H1 (cell line): Measurements from ENCODE around the gene PARD3. TPM values are rescaled to one million over a fixed set of nuclear protein-coding genes. Genes with fewer than 3 reads are reported as not detected.

Experiments used
- CTCF ChIA-PET: fragments of 300-600 bp; sonication (Branson Sonifier 250); formaldehyde crosslinking; loops from one replicate; lab custom pipeline; 2021; ENCODE audit not compliant: partially characterized antibody; lab: Charles Lee
- POLR2A ChIA-PET: fragments of 300-600 bp; sonication (Branson Sonifier 250); formaldehyde crosslinking; loops from one replicate; lab custom pipeline; 2021; ENCODE audit warnings: inconsistent platforms; ENCODE audit not compliant: partially characterized antibody; lab: Charles Lee
- DNase-seq, 2 experiments: peaks; one replicate each; pipeline versions ENCODE4 v3.0.0 to v3.0.0-alpha.2; 2010 to 2022; ENCODE audit warnings: low spot score in 2 of 2, low read depth in 1 of 2, mixed read lengths in 1 of 2
- FAIRE-seq: peaks from 2 replicates; lab custom pipeline; 2011; peaks lifted over from hg19 to GRCh38; lab: Jason Lieb, UNC
- H2AFZ ChIP-seq: 2 replicates; pipeline ENCODE4 v1.8.1; 2012; ENCODE audit warnings: low read length, inconsistent platforms
- H2AK5ac ChIP-seq: 2 replicates; pipeline ENCODE4 v1.6.1; 2013; ENCODE audit warnings: low read depth, low read length
- H2BK120ac ChIP-seq: replicated peaks from 2 replicates; pipeline ENCODE3; 2013; ENCODE audit warnings: low read depth, low read length, inconsistent platforms
- H2BK12ac ChIP-seq: 2 replicates; pipeline ENCODE4 v1.6.1; 2013; ENCODE audit warnings: low read depth, low read length
- H2BK15ac ChIP-seq: 2 replicates; pipeline ENCODE4 v1.6.1; 2013; ENCODE audit warnings: low read length
- H2BK20ac ChIP-seq: 2 replicates; pipeline ENCODE4 v1.6.1; 2013; ENCODE audit warnings: low read length
- H2BK5ac ChIP-seq: 2 replicates; pipeline ENCODE4 v1.6.1; 2013; ENCODE audit warnings: low read depth, low read length
- H3K14ac ChIP-seq: 2 replicates; pipeline ENCODE4 v1.6.1; 2013; ENCODE audit warnings: inconsistent platforms; ENCODE audit not compliant: insufficient read length
- H3K18ac ChIP-seq: 2 replicates; pipeline ENCODE4 v1.6.1; 2013; ENCODE audit warnings: low read length; ENCODE audit errors: extremely low read depth
- H3K23ac ChIP-seq: 2 replicates; pipeline ENCODE4 v1.6.1; 2013; ENCODE audit warnings: inconsistent platforms; ENCODE audit not compliant: insufficient read length
- H3K23me2 ChIP-seq: 2 replicates; pipeline ENCODE4 v1.6.1; 2013; ENCODE audit warnings: low read depth, low read length
- H3K27ac ChIP-seq: 2 replicates; pipeline ENCODE4 v1.6.1; 2011; ENCODE audit warnings: low read depth, low read length, inconsistent platforms
- H3K27me3 ChIP-seq, 4 experiments: replicated peaks in 1 of 4; 1 replicate in 1 of 4; 2 replicates in 3 of 4; pipeline versions ENCODE4 v1.6.1 to v1.8.1; 2011 to 2013; ENCODE audit warnings: low read length in 3 of 4, mild to moderate bottlenecking in 3 of 4, inconsistent platforms in 2 of 4, mixed read lengths in 2 of 4, moderate library complexity in 1 of 4; ENCODE audit not compliant: control insufficient read depth in 3 of 4, insufficient read depth in 3 of 4; ENCODE audit errors: extremely low read depth in 1 of 4
- H3K36me3 ChIP-seq, 4 experiments: 2 replicates each; pipeline versions ENCODE4 v1.6.1 to v1.8.1; 2011 to 2013; ENCODE audit warnings: mild to moderate bottlenecking in 4 of 4, low read length in 3 of 4, moderate library complexity in 2 of 4, control low read depth in 1 of 4, inconsistent platforms in 1 of 4; ENCODE audit not compliant: insufficient read depth in 4 of 4, control insufficient read depth in 2 of 4
- H3K4ac ChIP-seq: replicated peaks from 2 replicates; pipeline ENCODE3; 2013; ENCODE audit warnings: low read length, low read depth, mixed read lengths, inconsistent platforms; ENCODE audit not compliant: insufficient read length
- H3K4me1 ChIP-seq, 4 experiments: replicated peaks in 1 of 4; 1 replicate in 1 of 4; 2 replicates in 3 of 4; pipeline versions ENCODE4 v1.6.1 to v1.8.1; 2011 to 2013; ENCODE audit warnings: low read length in 3 of 4, inconsistent platforms in 2 of 4, mixed read lengths in 1 of 4; ENCODE audit not compliant: insufficient read depth in 4 of 4, control insufficient read depth in 3 of 4
- H3K4me2 ChIP-seq, 2 experiments: 2 replicates each; pipeline versions ENCODE4 v1.6.1 to v1.8.1; 2011 to 2013; ENCODE audit warnings: low read depth in 2 of 2, low read length in 2 of 2, control low read depth in 1 of 2, inconsistent platforms in 1 of 2, mild to moderate bottlenecking in 1 of 2; ENCODE audit not compliant: insufficient read depth in 1 of 2
- H3K4me3 ChIP-seq, 4 experiments: fragments of 200-600, 300-600 bp in 1 of 4; sonication (generic), shearing (Covaris generic), sonication (Bioruptor Twin) in 1 of 4; 2 replicates each; pipeline versions ENCODE4 v1.5.1 to v1.8.1; 2011 to 2016; ENCODE audit warnings: low read length in 4 of 4, low read depth in 3 of 4, control low read depth in 2 of 4, inconsistent platforms in 2 of 4, mild to moderate bottlenecking in 2 of 4, mixed read lengths in 1 of 4, moderate library complexity in 1 of 4; ENCODE audit not compliant: insufficient read depth in 2 of 4; ENCODE audit errors: extremely low read depth in 1 of 4
- H3K56ac ChIP-seq: replicated peaks from 2 replicates; pipeline ENCODE3; 2013; ENCODE audit warnings: low read depth, mild to moderate bottlenecking, mixed read lengths, low read length, inconsistent platforms; ENCODE audit not compliant: insufficient read length
- H3K79me1 ChIP-seq: 2 replicates; pipeline ENCODE4 v1.6.1; 2013; ENCODE audit warnings: low read depth, low read length, control low read depth
- H3K79me2 ChIP-seq, 2 experiments: 2 replicates each; pipeline versions ENCODE4 v1.6.1 to v1.8.1; 2012 to 2013; ENCODE audit warnings: low read length in 2 of 2, mild to moderate bottlenecking in 2 of 2, inconsistent platforms in 1 of 2; ENCODE audit not compliant: insufficient read depth in 2 of 2, control insufficient read depth in 1 of 2
- H3K9ac ChIP-seq, 4 experiments: replicated peaks in 1 of 4; 1 replicate in 1 of 4; 2 replicates in 3 of 4; pipeline versions ENCODE4 v1.6.1 to v1.8.1; 2011 to 2013; ENCODE audit warnings: low read depth in 3 of 4, low read length in 3 of 4, control low read depth in 2 of 4, mild to moderate bottlenecking in 2 of 4, moderate library complexity in 2 of 4, inconsistent platforms in 1 of 4; ENCODE audit errors: extremely low read depth in 1 of 4
- H3K9me3 ChIP-seq, 2 experiments: 2 replicates each; pipeline versions ENCODE4 v1.6.1 to v1.8.1; 2012 to 2013; ENCODE audit warnings: mild to moderate bottlenecking in 2 of 2, moderate library complexity in 2 of 2, control low read depth in 1 of 2, inconsistent platforms in 1 of 2, low read depth in 1 of 2, low read length in 1 of 2, mixed read lengths in 1 of 2; ENCODE audit not compliant: insufficient read depth in 2 of 2
- H4K20me1 ChIP-seq, 2 experiments: replicated peaks in 1 of 2; 2 replicates each; pipeline versions ENCODE3 to v1.8.1; 2011 to 2013; ENCODE audit warnings: inconsistent platforms in 2 of 2, low read length in 2 of 2, mild to moderate bottlenecking in 1 of 2; ENCODE audit not compliant: insufficient read depth in 2 of 2, control insufficient read depth in 1 of 2
- H4K5ac ChIP-seq: 2 replicates; pipeline ENCODE4 v1.6.1; 2013; ENCODE audit warnings: low read length, low read depth, mixed read lengths, inconsistent platforms; ENCODE audit not compliant: insufficient read length
- H4K8ac ChIP-seq: 2 replicates; pipeline ENCODE4 v1.8.0; 2013; ENCODE audit warnings: mild to moderate bottlenecking, moderate library complexity, low read length, inconsistent platforms; ENCODE audit not compliant: insufficient read depth; ENCODE audit errors: extremely low read depth
- H4K91ac ChIP-seq: replicated peaks from 2 replicates; pipeline ENCODE3; 2013; ENCODE audit warnings: low read length, mixed read lengths, inconsistent platforms; ENCODE audit not compliant: insufficient read length
- CBX5 ChIP-seq: fragments of 300-800, 300-1000 bp; sonication (generic); IDR thresholded peaks from 2 replicates; pipeline ENCODE4 v1.7.1; 2016; ENCODE audit warnings: antibody characterized with exemption, low read length, low read depth
- CHD1 ChIP-seq: IDR thresholded peaks from 2 replicates; pipeline ENCODE4 v1.6.1; 2012; ENCODE audit warnings: low read depth, low read length, improper control_type of control experiment
- CHD2 ChIP-seq: IDR thresholded peaks from 2 replicates; pipeline ENCODE4 v1.6.1; 2012; ENCODE audit warnings: low read length, improper control_type of control experiment
- CTBP2 ChIP-seq: IDR thresholded peaks from 2 replicates; pipeline ENCODE4 v1.7.0; 2011; ENCODE audit warnings: borderline replicate concordance, mild to moderate bottlenecking, moderate library complexity, mixed read lengths, low read length; ENCODE audit not compliant: insufficient read depth, insufficient read length
- EZH2 ChIP-seq: fragments of 200-600 bp; sonication (generic); IDR thresholded peaks from 2 replicates; pipeline ENCODE4 v1.7.1; 2012; ENCODE audit warnings: low read depth, mild to moderate bottlenecking, moderate library complexity, low read length, inconsistent platforms; ENCODE audit not compliant: severe bottlenecking
- JUN ChIP-seq: IDR thresholded peaks from 2 replicates; pipeline ENCODE4 v1.6.1; 2011; ENCODE audit warnings: low read depth, mild to moderate bottlenecking, improper control_type of control experiment, low read length
- JUND ChIP-seq: IDR thresholded peaks from 2 replicates; pipeline ENCODE4 v1.6.1; 2011; ENCODE audit warnings: mild to moderate bottlenecking, improper control_type of control experiment, low read length
- KDM1A ChIP-seq: fragments of 200-600, 300-600 bp; sonication (generic); IDR thresholded peaks from 2 replicates; pipeline ENCODE4 v1.7.1; 2016; ENCODE audit warnings: mild to moderate bottlenecking, low read length, borderline replicate concordance
- RXRA ChIP-seq: IDR thresholded peaks from 2 replicates; pipeline ENCODE4 v1.6.1; 2011; ENCODE audit warnings: low read depth, mild to moderate bottlenecking, low read length, moderate library complexity; ENCODE audit not compliant: insufficient read depth
- SP2 ChIP-seq: IDR thresholded peaks from 2 replicates; pipeline ENCODE4 v1.6.1; 2012; ENCODE audit warnings: mild to moderate bottlenecking, low read length, inconsistent platforms
- SRF ChIP-seq: IDR thresholded peaks from 2 replicates; pipeline ENCODE4 v1.6.1; 2011; ENCODE audit warnings: mild to moderate bottlenecking, low read depth, low read length, moderate library complexity
- TCF12 ChIP-seq: IDR thresholded peaks from 2 replicates; pipeline ENCODE4 v1.6.1; 2011; ENCODE audit warnings: low read depth, mild to moderate bottlenecking, low read length
- TEAD4 ChIP-seq: IDR thresholded peaks from 2 replicates; pipeline ENCODE4 v1.6.1; 2012; ENCODE audit warnings: low read depth, low read length, inconsistent platforms, mixed read lengths
- WGBS, 2 experiments: shearing (Covaris generic) in 1 of 2; methylation state at CpG; one replicate each; pipeline versions ENCODE4 v1.1.6 to v1.1.7; 2013 to 2015; ENCODE audit warnings: low lambda C conversion rate in 2 of 2, mixed read lengths in 2 of 2, inconsistent platforms in 1 of 2, low coverage in 1 of 2, missing lambda C conversion rate in 1 of 2; ENCODE audit not compliant: insufficient replicate concordance in 2 of 2, insufficient coverage in 1 of 2, insufficient read length in 1 of 2; ENCODE audit errors: extremely low coverage in 1 of 2, missing lambda C conversion rate in 1 of 2; 5-methylcytosine and 5-hydroxymethylcytosine counted together
- polyA plus RNA-seq, 7 experiments: library from polyadenylated mRNA; depleted of rRNA in 3 of 7; stranded (reverse) in 5 of 7; unstranded in 2 of 7; fragments of >200 nt in 5 of 7; fragments of 200-250 nt in 2 of 7; gene quantifications; 1 replicate in 5 of 7; 2 replicates in 1 of 7; 4 replicates in 1 of 7; pipeline versions ENCODE4 v1.2.1 to v1.2.3, GENCODE V29; 2011 to 2013; ENCODE audit warnings: missing spikeins in 2 of 7, mixed read lengths in 2 of 7
- total RNA-seq: library from RNA; stranded (reverse); fragmentation: NEBNext Ultra II Directional; extraction: Animal tissue kit (Norgen Biotek cat#: 25700); gene quantifications from 2 replicates; pipeline ENCODE4 v1.2.1, GENCODE V29; 2021
- TF ChIP-seq, protein P1 (sequence below): IDR thresholded peaks from 2 replicates; pipeline ENCODE4 v1.6.1; 2011; ENCODE audit warnings: low read depth, mild to moderate bottlenecking, low read length; ENCODE audit not compliant: insufficient read depth

The PARD3 gene
- total and polyA plus RNA-seq, 2 of the 8 experiments (the other 6 are each of a cell fraction or from before 2014, with no cell fraction given) = 19.7 to 49.1 TPM

GRCh38 chr10:34811968-34812514 is 3.1 kb downstream of the PARD3 start:
- Histone ChIP-seq H4K20me1 (peaks cover 15 to 29% of the 10 kb centered on the region in 2 experiments), H4K5ac (no peak overlapping the region), H3K9ac (no peak overlapping the region), H3K27me3 (peaks cover 0 to 14% (median 11%) of the 10 kb centered on the region in 4 experiments; a peak in 5 of 7 replicates), H3K4me3 (no peak overlapping the region), H2AFZ (no peak overlapping the region), H3K23ac (no peak overlapping the region), H3K79me1 (peaks cover 12% of the 10 kb centered on the region), H2BK12ac (no peak overlapping the region), H2BK5ac (no peak overlapping the region), H2BK15ac (no peak overlapping the region), H3K4me1 (peaks cover 6 to 31% (median 26%) of the 10 kb centered on the region in 4 experiments), H3K4ac (no peak overlapping the region), H3K14ac (no peak overlapping the region), H3K4me2 (peak overlapping the region in 1 of 2 experiments; percentile 19; a peak in 2 of 4 replicates), H3K23me2 (peaks cover 13% of the 10 kb centered on the region), H2BK20ac (no peak overlapping the region), H4K91ac (no peak overlapping the region), H2AK5ac (no peak overlapping the region), H4K8ac (no peak overlapping the region), H3K27ac (no peak overlapping the region), H3K9me3 (no peaks in the 10 kb centered on the region), H3K56ac (no peak overlapping the region), H3K36me3 (no peaks in the 10 kb centered on the region), H2BK120ac (no peak overlapping the region), H3K79me2 (peaks cover 8 to 72% of the 10 kb centered on the region in 2 experiments), H3K18ac (no peak overlapping the region)
- POLR2A ChIA-PET = no interaction called here
- DNase-seq = no peak
- no peak for FAIRE-seq
- TF ChIP-seq JUND = no peak
- TF ChIP-seq CBX5 = no peak
- TF ChIP-seq CHD1 = no peak
- TF ChIP-seq TEAD4 = no peak
- no peak for TF ChIP-seq CHD2
- TF ChIP-seq RXRA = no peak
- no peak for TF ChIP-seq SRF
- no peak for TF ChIP-seq CTBP2
- TF ChIP-seq EZH2 = no peak
- TF ChIP-seq JUN = no peak
- TF ChIP-seq, protein P1, sequence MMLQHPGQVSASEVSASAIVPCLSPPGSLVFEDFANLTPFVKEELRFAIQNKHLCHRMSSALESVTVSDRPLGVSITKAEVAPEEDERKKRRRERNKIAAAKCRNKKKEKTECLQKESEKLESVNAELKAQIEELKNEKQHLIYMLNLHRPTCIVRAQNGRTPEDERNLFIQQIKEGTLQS = no peak
- no peak for TF ChIP-seq KDM1A
- TF ChIP-seq TCF12 = no peak
- TF ChIP-seq SP2 = no peak
- WGBS, 2 experiments = 81% methylated on average over 1 of the region's 1 CpG; no CpG with 5 or more reads in 1 of the 2 experiments
- CTCF ChIA-PET = interaction anchor here (0.6 to 2.5 kb wide), 4 partner anchors 10 to 128 kb away, joined by 3 to 9 read pairs (median 4); no protein-coding TSS in a partner anchor
